ENCODE data around the gene JARID2. TPM values are rescaled to one million over a fixed set of nuclear protein-coding genes. Genes with fewer than 3 reads are reported as not detected.

Gene JARID2
- total and polyA plus RNA-seq, 2 of the 8 experiments (the other 6 are each of a cell fraction or from before 2014, with no cell fraction given): 60.1 to 239 TPM

DNA sequence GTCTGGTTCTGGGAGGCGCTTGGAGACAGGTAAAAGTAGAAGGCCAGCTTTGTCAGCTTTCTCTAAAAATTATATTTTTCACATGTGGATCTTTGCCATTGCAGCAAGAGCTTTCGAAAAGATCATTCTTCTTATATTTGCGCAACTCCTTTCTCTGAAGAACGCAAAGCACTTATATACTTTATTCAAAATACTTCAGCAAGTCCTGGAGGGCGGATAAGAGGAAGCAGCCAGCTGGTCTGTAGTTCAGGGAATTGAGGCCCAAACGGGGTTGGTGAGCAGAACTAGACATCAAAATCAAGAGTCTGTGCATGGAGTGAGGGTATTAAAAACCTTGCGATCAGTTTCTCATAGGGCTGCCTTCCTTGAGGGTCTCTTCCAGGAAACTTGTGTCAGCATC lies 234.7 kb downstream of the JARID2 start:
- H4K91ac ChIP-seq (replicated peaks; ENCODE audit: insufficient read length, low read length): no peak overlapping the region
- POLR2A ChIA-PET (ENCODE audit: partially characterized antibody): interaction anchor here (1.1 to 1.2 kb wide), 2 partner anchors 9 to 21 kb away, joined by 3 read pairs; no protein-coding TSS in a partner anchor
- H3K36me3 ChIP-seq (ENCODE audit: control insufficient read depth in 2 of 4, insufficient read depth in 4 of 4, low read length in 3 of 4): peaks cover under 1 to 11% (median 1%) of the 10 kb centered on the region in 4 experiments; a peak in 6 of 8 replicates
- no peak overlapping the region for H2BK15ac ChIP-seq (ENCODE audit: low read length)
- no peak overlapping the region for H3K4ac ChIP-seq (replicated peaks; ENCODE audit: insufficient read length, low read depth, low read length)
- no peak overlapping the region for H3K4me3 ChIP-seq (ENCODE audit: extremely low read depth in 1 of 4, insufficient read depth in 2 of 4, low read depth in 3 of 4, low read length in 4 of 4)
- no peak for TF ChIP-seq POLR2AphosphoS5 (IDR thresholded peaks at IDR 0.05; ENCODE audit: low read depth, low read length)
- no peak for TF ChIP-seq KDM5A (IDR thresholded peaks at IDR 0.05; ENCODE audit: low read length)
- no peak for TF ChIP-seq ASH2L (IDR thresholded peaks at IDR 0.05; ENCODE audit: low read length)
- no peak for TF ChIP-seq CBX8 (IDR thresholded peaks at IDR 0.05; ENCODE audit: borderline replicate concordance, low read depth, low read length)
- TF ChIP-seq RNF2 (IDR thresholded peaks at IDR 0.05; ENCODE audit: borderline replicate concordance, low read depth, low read length, missing control alignments, poor library complexity, severe bottlenecking): no peak
- TF ChIP-seq, protein P1, sequence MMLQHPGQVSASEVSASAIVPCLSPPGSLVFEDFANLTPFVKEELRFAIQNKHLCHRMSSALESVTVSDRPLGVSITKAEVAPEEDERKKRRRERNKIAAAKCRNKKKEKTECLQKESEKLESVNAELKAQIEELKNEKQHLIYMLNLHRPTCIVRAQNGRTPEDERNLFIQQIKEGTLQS (IDR thresholded peaks at IDR 0.05; ENCODE audit: insufficient read depth, low read depth, low read length): no peak
- no peak for TF ChIP-seq TEAD4 (IDR thresholded peaks at IDR 0.05; ENCODE audit: low read depth, low read length)
- TF ChIP-seq SIX5 (IDR thresholded peaks at IDR 0.05; ENCODE audit: low read depth, low read length): no peak
- no peak for TF ChIP-seq NANOG (IDR thresholded peaks at IDR 0.05; ENCODE audit: insufficient read depth, low read depth, low read length, poor library complexity, severe bottlenecking)
- no peak for TF ChIP-seq PHF8 (conservative IDR thresholded peaks at IDR 0.05; ENCODE audit: low read depth, low read length)
- TF ChIP-seq SIRT6 (IDR thresholded peaks at IDR 0.05; ENCODE audit: low read length): no peak
- CTCF ChIA-PET (ENCODE audit: partially characterized antibody): interaction anchor here (1.1 to 1.4 kb wide), 2 partner anchors 12 to 31 kb away, joined by 3 read pairs; no protein-coding TSS in a partner anchor
- H3K18ac ChIP-seq (ENCODE audit: extremely low read depth, low read length): no peak overlapping the region
- H2BK120ac ChIP-seq (replicated peaks; ENCODE audit: low read depth, low read length): no peak overlapping the region
- H3K27ac ChIP-seq (ENCODE audit: low read depth, low read length): no peak overlapping the region
- no peak overlapping the region for H2BK12ac ChIP-seq (ENCODE audit: low read depth, low read length)
- H4K8ac ChIP-seq (ENCODE audit: extremely low read depth, insufficient read depth, low read length): no peak overlapping the region
- no peak overlapping the region for H3K14ac ChIP-seq (ENCODE audit: insufficient read length)
- no peak overlapping the region for H3K4me2 ChIP-seq (ENCODE audit: insufficient read depth in 1 of 2, low read depth in 2 of 2, low read length in 2 of 2)
- no peak overlapping the region for H2BK5ac ChIP-seq (ENCODE audit: low read depth, low read length)
- peaks cover 12 to 100% of the 10 kb centered on the region in 2 experiments; a peak in 3 of 4 replicates for H3K79me2 ChIP-seq (ENCODE audit: control insufficient read depth in 1 of 2, insufficient read depth in 2 of 2, low read length in 2 of 2)
- no peak overlapping the region for H2AK5ac ChIP-seq (ENCODE audit: low read depth, low read length)
- no peak for FAIRE-seq
- peaks cover 0 to 31% (median 11%) of the 10 kb centered on the region in 4 experiments; a peak in 5 of 7 replicates for H3K4me1 ChIP-seq (replicated peaks in 1 of 4; ENCODE audit: control insufficient read depth in 3 of 4, insufficient read depth in 4 of 4, low read length in 3 of 4)
- H3K9ac ChIP-seq (replicated peaks in 1 of 4; ENCODE audit: extremely low read depth in 1 of 4, low read depth in 3 of 4, low read length in 3 of 4): no peak overlapping the region
- H4K5ac ChIP-seq (ENCODE audit: insufficient read length, low read depth, low read length): no peak overlapping the region
- no peak overlapping the region for H3K56ac ChIP-seq (replicated peaks; ENCODE audit: insufficient read length, low read depth, low read length)
- peaks cover 4% of the 10 kb centered on the region; the same call in 1 of the 2 replicates for H3K79me1 ChIP-seq (ENCODE audit: low read depth, low read length)
- no peak overlapping the region for H2AFZ ChIP-seq (ENCODE audit: low read length)
- peaks cover 34 to 57% of the 10 kb centered on the region in 2 experiments for H4K20me1 ChIP-seq (replicated peaks in 1 of 2; ENCODE audit: control insufficient read depth in 1 of 2, insufficient read depth in 2 of 2, low read length in 2 of 2)
- no peaks in the 10 kb centered on the region for H3K9me3 ChIP-seq (ENCODE audit: insufficient read depth in 2 of 2, low read depth in 1 of 2, low read length in 1 of 2)
- H3K23ac ChIP-seq (ENCODE audit: insufficient read length): no peak overlapping the region
- H2BK20ac ChIP-seq (ENCODE audit: low read length): no peak overlapping the region
- WGBS, 2 experiments (ENCODE audit: extremely low coverage in 1 of 2, insufficient coverage in 1 of 2, insufficient read length in 1 of 2, insufficient replicate concordance in 2 of 2, low coverage in 1 of 2, low lambda C conversion rate in 2 of 2, missing lambda C conversion rate in 1 of 2): 76% methylated on average over 7 of the region's 7 CpGs; no CpG with 5 or more reads in 1 of the 2 experiments
- H3K23me2 ChIP-seq (ENCODE audit: low read depth, low read length): peaks cover 2% of the 10 kb centered on the region; the same call in 1 of the 2 replicates
- no peak for DNase-seq (ENCODE audit: low read depth in 1 of 2, low spot score in 2 of 2)
- H3K27me3 ChIP-seq (replicated peaks in 1 of 4; ENCODE audit: control insufficient read depth in 3 of 4, extremely low read depth in 1 of 4, insufficient read depth in 3 of 4, low read length in 3 of 4): no peaks in the 10 kb centered on the region
